CD4-positive, alpha-beta T cell treated with Interleukin-6 at 100 ng/mL for 8 hours (primary cell): ENCODE data around the gene MYO5B.
"Not testable (repeated sequence)": the region's sequence is repeated elsewhere in the genome, so short reads cannot be mapped to it uniquely, and the experiment has no call there.

Experiments used
- DNase-seq: peaks from one replicate; pipeline ENCODE4 v3.0.0-alpha.2; 2020; ENCODE audit warnings: mixed read lengths, low spot score

Gene MYO5B

GRCh38 chr18:49920731-49921130 lies 274.2 kb downstream of the MYO5B start:
- DNase-seq = no peak

GRCh38 chr18:49917742-49918141 lies 277.2 kb downstream of the MYO5B start:
- no peak for DNase-seq

- no peak for DNase-seq
Measured at GRCh38 chr18:49915352-49915751, 279.6 kb downstream of the MYO5B start.

- DNase-seq = no peak
Measured at GRCh38 chr18:49913221-49913620, 281.7 kb downstream of the MYO5B start.

- DNase-seq = no peak
Measured at GRCh38 chr18:49911427-49911826, 283.5 kb downstream of the MYO5B start.

- no peak for DNase-seq
Measured at GRCh38 chr18:49910986-49911385, 284.0 kb downstream of the MYO5B start.

GRCh38 chr18:49910019-49910418 lies 284.9 kb downstream of the MYO5B start:
- DNase-seq = no peak

- no peak for DNase-seq
Measured at GRCh38 chr18:49907346-49907929, 287.5 kb downstream of the MYO5B start.

- DNase-seq = no peak
Measured at GRCh38 chr18:49905771-49906170, 289.2 kb downstream of the MYO5B start.

- no peak for DNase-seq
Measured at GRCh38 chr18:49904871-49905555, 289.9 kb downstream of the MYO5B start.

GRCh38 chr18:49901862-49902340 lies 293.0 kb downstream of the MYO5B start:
- no peak for DNase-seq

GRCh38 chr18:49899657-49900330 lies 295.2 kb downstream of the MYO5B start:
- no peak for DNase-seq

GRCh38 chr18:49898421-49898820 lies 296.5 kb downstream of the MYO5B start:
- DNase-seq = peak; percentile 38

GRCh38 chr18:49894517-49895226 lies 300.3 kb downstream of the MYO5B start:
- DNase-seq = no peak

- DNase-seq = no peak
Measured at GRCh38 chr18:49893036-49893435, 301.9 kb downstream of the MYO5B start.

- DNase-seq = no peak
Measured at GRCh38 chr18:49892148-49892924, 302.6 kb downstream of the MYO5B start.

- no peak for DNase-seq
Measured at GRCh38 chr18:49890041-49890440, 304.9 kb downstream of the MYO5B start.

GRCh38 chr18:49889552-49889951 lies 305.4 kb downstream of the MYO5B start:
- not testable (repeated sequence) for DNase-seq

- DNase-seq = no peak
Measured at GRCh38 chr18:49886891-49887764, 307.8 kb downstream of the MYO5B start.

GRCh38 chr18:49884959-49885358 lies 310.0 kb downstream of the MYO5B start:
- DNase-seq = no peak

- no peak for DNase-seq
Measured at GRCh38 chr18:49884465-49884864, 310.5 kb downstream of the MYO5B start.
